ENCODE measurements around the gene GYG1.
A peak's percentile ranks its signal among the peaks of the same experiment; 100 is the strongest.

The GYG1 gene

GRCh38 chr3:149031096-149031495 is 39.8 kb downstream of the GYG1 start:
- Histone ChIP-seq H3K4me3 (ENCODE audit: insufficient read depth, low read depth, low read length) (no peak overlapping the region), H3K27ac (ENCODE audit: insufficient read depth, low read depth, low read length, poor library complexity, severe bottlenecking) (no peak overlapping the region), H3K36me3 (ENCODE audit: control insufficient read depth, insufficient read depth, low read length) (peaks cover 4% of the 10 kb centered on the region), H3K9me3 (ENCODE audit: control insufficient read depth, low read length) (no peaks in the 10 kb centered on the region), H3K4me1 (ENCODE audit: control insufficient read depth, insufficient read depth, low read length) (no peaks in the 10 kb centered on the region), H3K27me3 (ENCODE audit: control insufficient read depth, insufficient read depth, low read length, poor library complexity, severe bottlenecking) (no peaks in the 10 kb centered on the region)
- 80% methylated on average over 1 of the region's 2 CpGs; no CpG with 5 or more reads in 1 of the 2 experiments for WGBS, 2 experiments

GRCh38 chr3:149037684-149038083 is 46.3 kb downstream of the GYG1 start:
- Histone ChIP-seq H3K4me1 (ENCODE audit: control insufficient read depth, insufficient read depth, low read length) (no peaks in the 10 kb centered on the region), H3K9me3 (ENCODE audit: control insufficient read depth, low read length) (no peaks in the 10 kb centered on the region), H3K27me3 (ENCODE audit: control insufficient read depth, insufficient read depth, low read length, poor library complexity, severe bottlenecking) (no peaks in the 10 kb centered on the region), H3K36me3 (ENCODE audit: control insufficient read depth, insufficient read depth, low read length) (peaks cover 21% of the 10 kb centered on the region), H3K27ac (ENCODE audit: insufficient read depth, low read depth, low read length, poor library complexity, severe bottlenecking) (no peak overlapping the region), H3K4me3 (ENCODE audit: insufficient read depth, low read depth, low read length) (no peak overlapping the region)
- 91 to 95% methylated on average over 4 of the region's 4 CpGs for WGBS, 2 experiments

- WGBS, 2 experiments, result 88 to 90% methylated on average over 2 of the region's 2 CpGs
- Histone ChIP-seq H3K9me3 (ENCODE audit: control insufficient read depth, low read length) (no peaks in the 10 kb centered on the region), H3K36me3 (ENCODE audit: control insufficient read depth, insufficient read depth, low read length) (peaks cover 21% of the 10 kb centered on the region), H3K4me1 (ENCODE audit: control insufficient read depth, insufficient read depth, low read length) (no peaks in the 10 kb centered on the region), H3K4me3 (ENCODE audit: insufficient read depth, low read depth, low read length) (no peak overlapping the region), H3K27ac (ENCODE audit: insufficient read depth, low read depth, low read length, poor library complexity, severe bottlenecking) (peak overlapping the region; percentile 4), H3K27me3 (ENCODE audit: control insufficient read depth, insufficient read depth, low read length, poor library complexity, severe bottlenecking) (no peaks in the 10 kb centered on the region)
Measured at GRCh38 chr3:149038322-149038721, 47.0 kb downstream of the GYG1 start.

GRCh38 chr3:149042789-149043386 is 51.5 kb downstream of the GYG1 start:
- Histone ChIP-seq H3K9me3 (ENCODE audit: control insufficient read depth, low read length) (no peaks in the 10 kb centered on the region), H3K27ac (ENCODE audit: insufficient read depth, low read depth, low read length, poor library complexity, severe bottlenecking) (no peak overlapping the region), H3K4me1 (ENCODE audit: control insufficient read depth, insufficient read depth, low read length) (no peaks in the 10 kb centered on the region), H3K4me3 (ENCODE audit: insufficient read depth, low read depth, low read length) (no peak overlapping the region), H3K36me3 (ENCODE audit: control insufficient read depth, insufficient read depth, low read length) (peaks cover 17% of the 10 kb centered on the region), H3K27me3 (ENCODE audit: control insufficient read depth, insufficient read depth, low read length, poor library complexity, severe bottlenecking) (no peaks in the 10 kb centered on the region)
- 86% methylated on average over 1 of the region's 1 CpG; no CpG with 5 or more reads in 1 of the 2 experiments for WGBS, 2 experiments

GRCh38 chr3:149044339-149045083 is 53.2 kb downstream of the GYG1 start:
- no peaks in the 10 kb centered on the region for H3K4me1 ChIP-seq (ENCODE audit: control insufficient read depth, insufficient read depth, low read length)
- peaks cover 6% of the 10 kb centered on the region for H3K36me3 ChIP-seq (ENCODE audit: control insufficient read depth, insufficient read depth, low read length)
- H3K9me3 ChIP-seq (ENCODE audit: control insufficient read depth, low read length), result no peaks in the 10 kb centered on the region
- H3K27ac ChIP-seq (ENCODE audit: insufficient read depth, low read depth, low read length, poor library complexity, severe bottlenecking), result no peak overlapping the region
- H3K27me3 ChIP-seq (ENCODE audit: control insufficient read depth, insufficient read depth, low read length, poor library complexity, severe bottlenecking), result no peaks in the 10 kb centered on the region
- 91 to 95% methylated on average over 5 of the region's 5 CpGs for WGBS, 2 experiments
- H3K4me3 ChIP-seq (ENCODE audit: insufficient read depth, low read depth, low read length), result no peak overlapping the region

- Histone ChIP-seq H3K27me3 (ENCODE audit: control insufficient read depth, insufficient read depth, low read length, poor library complexity, severe bottlenecking) (no peaks in the 10 kb centered on the region), H3K9me3 (ENCODE audit: control insufficient read depth, low read length) (no peaks in the 10 kb centered on the region), H3K36me3 (ENCODE audit: control insufficient read depth, insufficient read depth, low read length) (peaks cover 11% of the 10 kb centered on the region), H3K27ac (ENCODE audit: insufficient read depth, low read depth, low read length, poor library complexity, severe bottlenecking) (no peak overlapping the region), H3K4me1 (ENCODE audit: control insufficient read depth, insufficient read depth, low read length) (no peaks in the 10 kb centered on the region), H3K4me3 (ENCODE audit: insufficient read depth, low read depth, low read length) (no peak overlapping the region)
- 97 to 100% methylated on average over 2 to 3 of the region's 3 CpGs for WGBS, 2 experiments
Measured at GRCh38 chr3:149055575-149055974, 64.2 kb downstream of the GYG1 start.

- peaks cover 7% of the 10 kb centered on the region for H3K36me3 ChIP-seq (ENCODE audit: control insufficient read depth, insufficient read depth, low read length)
Measured at GRCh38 chr3:149058198-149058597, 66.9 kb downstream of the GYG1 start.

GRCh38 chr3:149058602-149059001 is 67.3 kb downstream of the GYG1 start:
- Histone ChIP-seq H3K9me3 (ENCODE audit: control insufficient read depth, low read length) (no peaks in the 10 kb centered on the region), H3K4me1 (ENCODE audit: control insufficient read depth, insufficient read depth, low read length) (no peaks in the 10 kb centered on the region), H3K27me3 (ENCODE audit: control insufficient read depth, insufficient read depth, low read length, poor library complexity, severe bottlenecking) (no peaks in the 10 kb centered on the region), H3K36me3 (ENCODE audit: control insufficient read depth, insufficient read depth, low read length) (peaks cover 3% of the 10 kb centered on the region), H3K4me3 (ENCODE audit: insufficient read depth, low read depth, low read length) (no peak overlapping the region), H3K27ac (ENCODE audit: insufficient read depth, low read depth, low read length, poor library complexity, severe bottlenecking) (no peak overlapping the region)
- 92 to 100% methylated on average over 1 of the region's 1 CpG for WGBS, 2 experiments

More at GRCh38 chr3:149058198-149058597, 66.9 kb downstream of the GYG1 start:
- Histone ChIP-seq H3K9me3 (ENCODE audit: control insufficient read depth, low read length) (no peaks in the 10 kb centered on the region), H3K27me3 (ENCODE audit: control insufficient read depth, insufficient read depth, low read length, poor library complexity, severe bottlenecking) (no peaks in the 10 kb centered on the region), H3K27ac (ENCODE audit: insufficient read depth, low read depth, low read length, poor library complexity, severe bottlenecking) (no peak overlapping the region), H3K4me1 (ENCODE audit: control insufficient read depth, insufficient read depth, low read length) (no peaks in the 10 kb centered on the region), H3K4me3 (ENCODE audit: insufficient read depth, low read depth, low read length) (no peak overlapping the region)
- WGBS, 2 experiments, result 89 to 97% methylated on average over 1 of the region's 1 CpG

- H3K27ac ChIP-seq (ENCODE audit: insufficient read depth, low read depth, low read length, poor library complexity, severe bottlenecking), result no peak overlapping the region
- H3K4me1 ChIP-seq (ENCODE audit: control insufficient read depth, insufficient read depth, low read length), result no peaks in the 10 kb centered on the region
- no peaks in the 10 kb centered on the region for H3K36me3 ChIP-seq (ENCODE audit: control insufficient read depth, insufficient read depth, low read length)
- no peaks in the 10 kb centered on the region for H3K27me3 ChIP-seq (ENCODE audit: control insufficient read depth, insufficient read depth, low read length, poor library complexity, severe bottlenecking)
- no peaks in the 10 kb centered on the region for H3K9me3 ChIP-seq (ENCODE audit: control insufficient read depth, low read length)
- H3K4me3 ChIP-seq (ENCODE audit: insufficient read depth, low read depth, low read length), result no peak overlapping the region
- WGBS, 2 experiments, result 100% methylated on average over 1 of the region's 2 CpGs
Measured at GRCh38 chr3:149061776-149062175, 70.4 kb downstream of the GYG1 start.

GRCh38 chr3:149067883-149068282 is 76.5 kb downstream of the GYG1 start:
- 90 to 92% methylated on average over 6 to 7 of the region's 8 CpGs for WGBS, 2 experiments
- Histone ChIP-seq H3K4me3 (ENCODE audit: insufficient read depth, low read depth, low read length) (no peak overlapping the region), H3K36me3 (ENCODE audit: control insufficient read depth, insufficient read depth, low read length) (peaks cover 8% of the 10 kb centered on the region), H3K9me3 (ENCODE audit: control insufficient read depth, low read length) (no peaks in the 10 kb centered on the region), H3K4me1 (ENCODE audit: control insufficient read depth, insufficient read depth, low read length) (no peaks in the 10 kb centered on the region), H3K27me3 (ENCODE audit: control insufficient read depth, insufficient read depth, low read length, poor library complexity, severe bottlenecking) (no peaks in the 10 kb centered on the region), H3K27ac (ENCODE audit: insufficient read depth, low read depth, low read length, poor library complexity, severe bottlenecking) (no peak overlapping the region)

Measured in ectodermal cell (in vitro differentiated cells).